Measurements from ENCODE around the gene ALKAL2.

DNA sequence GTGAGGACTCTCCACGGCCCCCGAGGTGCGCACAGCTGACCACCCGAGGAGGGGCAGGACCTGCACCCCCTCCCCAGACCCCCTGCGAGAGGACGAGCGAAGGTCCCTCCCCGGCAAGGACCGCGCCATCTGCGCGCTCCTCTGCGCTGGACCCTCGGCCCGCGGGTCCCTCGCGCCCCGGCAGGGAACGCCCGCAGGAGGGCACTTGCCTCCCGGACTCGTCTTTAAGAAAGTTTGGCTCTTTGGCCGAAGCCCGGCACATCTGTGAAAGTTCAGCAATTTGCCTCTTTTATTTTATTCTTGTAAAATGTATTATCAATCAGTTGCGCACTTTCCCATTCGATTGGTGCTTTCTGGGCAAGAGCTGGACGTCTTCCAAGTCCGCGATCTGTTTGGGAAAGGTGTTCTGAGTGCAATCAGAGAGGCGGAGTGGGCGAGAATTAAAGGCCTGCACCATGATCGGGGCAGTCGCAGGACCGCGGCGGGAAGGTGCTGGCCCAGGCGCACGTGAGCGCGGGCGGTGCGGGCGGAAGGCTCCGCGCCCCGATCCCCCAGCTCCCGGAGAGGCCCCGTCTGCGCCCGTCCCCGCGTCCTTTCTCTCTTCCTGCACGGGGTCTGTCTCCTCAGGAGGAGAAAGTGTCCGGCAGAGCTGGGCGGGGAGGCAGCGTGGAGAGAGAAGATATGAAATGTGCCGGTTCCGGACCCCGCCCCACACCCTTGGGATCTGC is 1.6 kb upstream of the ALKAL2 start:
- TF ChIP-seq, protein P1, sequence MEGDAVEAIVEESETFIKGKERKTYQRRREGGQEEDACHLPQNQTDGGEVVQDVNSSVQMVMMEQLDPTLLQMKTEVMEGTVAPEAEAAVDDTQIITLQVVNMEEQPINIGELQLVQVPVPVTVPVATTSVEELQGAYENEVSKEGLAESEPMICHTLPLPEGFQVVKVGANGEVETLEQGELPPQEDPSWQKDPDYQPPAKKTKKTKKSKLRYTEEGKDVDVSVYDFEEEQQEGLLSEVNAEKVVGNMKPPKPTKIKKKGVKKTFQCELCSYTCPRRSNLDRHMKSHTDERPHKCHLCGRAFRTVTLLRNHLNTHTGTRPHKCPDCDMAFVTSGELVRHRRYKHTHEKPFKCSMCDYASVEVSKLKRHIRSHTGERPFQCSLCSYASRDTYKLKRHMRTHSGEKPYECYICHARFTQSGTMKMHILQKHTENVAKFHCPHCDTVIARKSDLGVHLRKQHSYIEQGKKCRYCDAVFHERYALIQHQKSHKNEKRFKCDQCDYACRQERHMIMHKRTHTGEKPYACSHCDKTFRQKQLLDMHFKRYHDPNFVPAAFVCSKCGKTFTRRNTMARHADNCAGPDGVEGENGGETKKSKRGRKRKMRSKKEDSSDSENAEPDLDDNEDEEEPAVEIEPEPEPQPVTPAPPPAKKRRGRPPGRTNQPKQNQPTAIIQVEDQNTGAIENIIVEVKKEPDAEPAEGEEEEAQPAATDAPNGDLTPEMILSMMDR (IDR thresholded peaks at IDR 0.05), result no peak
- TF ChIP-seq POLR2A (IDR thresholded peaks at IDR 0.05), result no peak

Data from tibial nerve (tissue), 3 donors.